Bronchial epithelial cell (primary cell): Measurements from ENCODE around the gene TPBGL. TPM values are rescaled to one million over a fixed set of nuclear protein-coding genes. Genes with fewer than 3 reads are reported as not detected.
"Not testable (repeated sequence)": the region's sequence is repeated elsewhere in the genome, so short reads cannot be mapped to it uniquely, and the experiment has no call there.

ENCODE experiments used
- DNase-seq: peaks from one replicate; pipeline ENCODE4 v3.0.0-alpha.2; 2010; ENCODE audit warnings: low read depth
- FAIRE-seq: peaks from 2 replicates; lab custom pipeline; 2011; peaks lifted over from hg19 to GRCh38; lab: Jason Lieb, UNC
- H3K27me3 ChIP-seq: 2 replicates; pipeline ENCODE4 v1.5.1; 2011; ENCODE audit warnings: low read length; ENCODE audit not compliant: control insufficient read depth, insufficient read depth
- H3K36me3 ChIP-seq: 2 replicates; pipeline ENCODE4 v1.5.1; 2011; ENCODE audit warnings: low read length; ENCODE audit not compliant: control insufficient read depth, insufficient read depth
- H3K4me3 ChIP-seq: 2 replicates; pipeline ENCODE4 v1.5.1; 2011; ENCODE audit warnings: mild to moderate bottlenecking, low read depth, low read length, control low read depth
- CTCF ChIP-seq: IDR thresholded peaks from 2 replicates; pipeline ENCODE4 v1.5.1; 2011; ENCODE audit warnings: mild to moderate bottlenecking, moderate library complexity, low read length, control low read depth, inconsistent platforms; ENCODE audit not compliant: insufficient read depth, severe bottlenecking
- total RNA-seq: library from RNA; depleted of rRNA; stranded (reverse); fragments of >200 nt; gene quantifications from 2 replicates; pipeline ENCODE4 v1.2.1, GENCODE V29; 2014

Gene TPBGL
- total RNA-seq, 1 donor from 2014 or later, result not detected

GRCh38 chr11:75271730-75272129, 31.2 kb downstream of the TPBGL start:
- Histone ChIP-seq H3K27me3 (peaks cover 8% of the 10 kb centered on the region), H3K36me3 (no peaks in the 10 kb centered on the region), H3K4me3 (no peak overlapping the region)
- DNase-seq, result no peak
- FAIRE-seq, result no peak
- TF ChIP-seq CTCF, result no peak

GRCh38 chr11:75272391-75272790, 31.8 kb downstream of the TPBGL start:
- DNase-seq, result no peak
- TF ChIP-seq CTCF, result no peak
- Histone ChIP-seq H3K36me3 (no peaks in the 10 kb centered on the region), H3K4me3 (no peak overlapping the region), H3K27me3 (peaks cover 10% of the 10 kb centered on the region)
- no peak for FAIRE-seq

- Histone ChIP-seq H3K36me3 (no peaks in the 10 kb centered on the region), H3K27me3 (peaks cover 9% of the 10 kb centered on the region), H3K4me3 (no peak overlapping the region)
- FAIRE-seq (no peak), DNase-seq (no peak)
- TF ChIP-seq CTCF, result no peak
Measured at GRCh38 chr11:75272821-75273301, 32.3 kb downstream of the TPBGL start.

- H3K27me3 ChIP-seq, result peaks cover 9% of the 10 kb centered on the region
- no peaks in the 10 kb centered on the region for H3K36me3 ChIP-seq
- no peak overlapping the region for H3K4me3 ChIP-seq
- FAIRE-seq (no peak), DNase-seq (no peak)
- no peak for TF ChIP-seq CTCF
Measured at GRCh38 chr11:75273411-75274391, 33.1 kb downstream of the TPBGL start.

GRCh38 chr11:75274716-75275115, 34.1 kb downstream of the TPBGL start:
- H3K27me3 ChIP-seq, result peaks cover 11% of the 10 kb centered on the region
- DNase-seq, H3K4me3 ChIP-seq, FAIRE-seq, H3K36me3 ChIP-seq: not testable (repeated sequence)

GRCh38 chr11:75275581-75275980, 35.0 kb downstream of the TPBGL start:
- no peaks in the 10 kb centered on the region for H3K36me3 ChIP-seq
- FAIRE-seq (no peak), DNase-seq (no peak)
- no peak for TF ChIP-seq CTCF
- H3K27me3 ChIP-seq, result peaks cover 11% of the 10 kb centered on the region
- H3K4me3 ChIP-seq, result no peak overlapping the region
